HEK293 (cell line): ENCODE data around the gene ZCCHC24.

Source experiments
- CTCF ChIA-PET: fragments of 350-600 bp; formaldehyde crosslinking; extraction: SDS; loops from one replicate; lab custom pipeline; 2021; ENCODE audit warnings: antibody characterized with exemption; lab: Yijun Ruan, JAX
- POLR2A ChIA-PET: fragments of 300-600 bp; formaldehyde crosslinking; extraction: SDS; loops from one replicate; lab custom pipeline; 2020; ENCODE audit warnings: antibody characterized with exemption, inconsistent platforms; lab: Yijun Ruan, JAX
- H3K27ac ChIP-seq: fragments of 200-500 bp; sonication (Bioruptor generic); 2 replicates; pipeline ENCODE4 v1.5.1; 2014; ENCODE audit warnings: low read depth, low read length, control low read depth, inconsistent platforms; ENCODE audit errors: extremely low read depth
- H3K36me3 ChIP-seq, 2 experiments: fragments of 200-500 bp in 1 of 2; sonication (Bioruptor generic) in 1 of 2; 1 replicate in 1 of 2; 2 replicates in 1 of 2; pipeline ENCODE4 v1.5.1; 2014 to 2017; ENCODE audit warnings: inconsistent platforms in 2 of 2, low read length in 2 of 2; ENCODE audit not compliant: control insufficient read depth in 2 of 2, insufficient read depth in 1 of 2
- H3K4me1 ChIP-seq: fragments of 200-500 bp; sonication (Bioruptor generic); 2 replicates; pipeline ENCODE4 v1.5.1; 2014; ENCODE audit warnings: mild to moderate bottlenecking, low read length, inconsistent platforms; ENCODE audit not compliant: control insufficient read depth, insufficient read depth
- H3K4me3 ChIP-seq: 2 replicates; pipeline ENCODE4 v1.5.1; 2011; ENCODE audit warnings: low read depth, mild to moderate bottlenecking, control low read depth, low read length, moderate library complexity
- H3K9me3 ChIP-seq: fragments of 200-500 bp; sonication (Bioruptor generic); 2 replicates; pipeline ENCODE4 v1.5.1; 2014; ENCODE audit warnings: low read depth, low read length, inconsistent platforms; ENCODE audit not compliant: control insufficient read depth, insufficient read depth
- KLF17 ChIP-seq: fragments of 450-650 bp; formaldehyde crosslinking; IDR thresholded peaks from 2 replicates; pipeline ENCODE4 v1.5.1; 2016; ENCODE audit warnings: missing biosample characterization, missing genetic modification characterization
- KLF7 ChIP-seq: fragments of 450-650 bp; formaldehyde crosslinking; IDR thresholded peaks from 2 replicates; pipeline ENCODE4 v1.5.1; 2016; ENCODE audit warnings: missing biosample characterization, missing genetic modification characterization, borderline replicate concordance
- KLF9 ChIP-seq: fragments of 450-650 bp; formaldehyde crosslinking; IDR thresholded peaks from 2 replicates; pipeline ENCODE4 v1.5.1; 2016; ENCODE audit warnings: missing biosample characterization, missing genetic modification characterization, low read depth
- SP7 ChIP-seq: fragments of 450-650 bp; formaldehyde crosslinking; IDR thresholded peaks from 2 replicates; pipeline ENCODE4 v1.5.1; 2016; ENCODE audit warnings: missing biosample characterization, missing genetic modification characterization
- ZBTB17 ChIP-seq: fragments of 450-650 bp; formaldehyde crosslinking; IDR thresholded peaks from 2 replicates; pipeline ENCODE4 v1.5.1; 2016; ENCODE audit warnings: missing biosample characterization, missing genetic modification characterization
- ZBTB26 ChIP-seq: fragments of 450-650 bp; formaldehyde crosslinking; optimal IDR thresholded peaks from 2 replicates; pipeline ENCODE3; 2016; ENCODE audit warnings: missing biosample characterization, mild to moderate bottlenecking, missing genetic modification characterization
- ZBTB48 ChIP-seq: fragments of 450-650 bp; formaldehyde crosslinking; IDR thresholded peaks from 2 replicates; pipeline ENCODE4 v1.5.1; 2016; ENCODE audit warnings: missing biosample characterization, missing genetic modification characterization
- ZBTB8A ChIP-seq: fragments of 450-650 bp; formaldehyde crosslinking; IDR thresholded peaks from 2 replicates; pipeline ENCODE4 v1.5.1; 2016; ENCODE audit warnings: missing biosample characterization, missing genetic modification characterization
- ZNF132 ChIP-seq: fragments of 450-650 bp; formaldehyde crosslinking; IDR thresholded peaks from 2 replicates; pipeline ENCODE4 v1.5.1; 2017; ENCODE audit warnings: missing biosample characterization, missing genetic modification characterization, borderline replicate concordance
- ZNF175 ChIP-seq: fragments of 450-650 bp; formaldehyde crosslinking; IDR thresholded peaks from 2 replicates; pipeline ENCODE4 v1.5.1; 2016; ENCODE audit warnings: missing biosample characterization, missing genetic modification characterization
- ZNF239 ChIP-seq: fragments of 450-650 bp; formaldehyde crosslinking; IDR thresholded peaks from 2 replicates; pipeline ENCODE4 v1.5.1; 2016; ENCODE audit warnings: missing biosample characterization, missing genetic modification characterization
- ZNF416 ChIP-seq: fragments of 450-650 bp; formaldehyde crosslinking; IDR thresholded peaks from 2 replicates; pipeline ENCODE4 v1.5.1; 2016; ENCODE audit warnings: missing biosample characterization, missing genetic modification characterization
- ZNF433 ChIP-seq: fragments of 450-650 bp; formaldehyde crosslinking; IDR thresholded peaks from 2 replicates; pipeline ENCODE4 v1.5.1; 2016; ENCODE audit warnings: missing biosample characterization, missing genetic modification characterization, low read depth
- ZNF629 ChIP-seq: fragments of 450-650 bp; formaldehyde crosslinking; IDR thresholded peaks from 2 replicates; pipeline ENCODE4 v1.5.1; 2017; ENCODE audit warnings: missing biosample characterization, missing genetic modification characterization
- ZNF701 ChIP-seq: fragments of 450-650 bp; formaldehyde crosslinking; IDR thresholded peaks from 2 replicates; pipeline ENCODE4 v1.5.1; 2016; ENCODE audit warnings: missing biosample characterization, missing genetic modification characterization
- ZNF785 ChIP-seq: fragments of 450-650 bp; formaldehyde crosslinking; IDR thresholded peaks from 2 replicates; pipeline ENCODE4 v1.5.1; 2016; ENCODE audit warnings: missing biosample characterization, missing genetic modification characterization
- ZSCAN23 ChIP-seq: fragments of 450-650 bp; formaldehyde crosslinking; IDR thresholded peaks from 2 replicates; pipeline ENCODE4 v1.5.1; 2016; ENCODE audit warnings: missing biosample characterization, missing genetic modification characterization
- TF ChIP-seq, protein P1 (sequence below): fragments of 450-650 bp; formaldehyde crosslinking; IDR thresholded peaks from 2 replicates; pipeline ENCODE4 v1.5.1; 2016; ENCODE audit warnings: missing biosample characterization, missing genetic modification characterization
- TF ChIP-seq, protein P2 (sequence below): fragments of 450-650 bp; formaldehyde crosslinking; IDR thresholded peaks from 2 replicates; pipeline ENCODE4 v1.5.0; 2017; ENCODE audit warnings: missing biosample characterization, missing genetic modification characterization, borderline replicate concordance
- TF ChIP-seq, protein P3 (sequence below): fragments of 450-650 bp; formaldehyde crosslinking; IDR thresholded peaks from 2 replicates; pipeline ENCODE4 v1.5.1; 2017; ENCODE audit warnings: missing biosample characterization, mild to moderate bottlenecking, missing genetic modification characterization, moderate library complexity
- TF ChIP-seq, protein P4 (sequence below): fragments of 450-650 bp; formaldehyde crosslinking; IDR thresholded peaks from 2 replicates; pipeline ENCODE4 v1.5.1; 2016; ENCODE audit warnings: missing biosample characterization, missing genetic modification characterization

The ZCCHC24 gene

DNA sequence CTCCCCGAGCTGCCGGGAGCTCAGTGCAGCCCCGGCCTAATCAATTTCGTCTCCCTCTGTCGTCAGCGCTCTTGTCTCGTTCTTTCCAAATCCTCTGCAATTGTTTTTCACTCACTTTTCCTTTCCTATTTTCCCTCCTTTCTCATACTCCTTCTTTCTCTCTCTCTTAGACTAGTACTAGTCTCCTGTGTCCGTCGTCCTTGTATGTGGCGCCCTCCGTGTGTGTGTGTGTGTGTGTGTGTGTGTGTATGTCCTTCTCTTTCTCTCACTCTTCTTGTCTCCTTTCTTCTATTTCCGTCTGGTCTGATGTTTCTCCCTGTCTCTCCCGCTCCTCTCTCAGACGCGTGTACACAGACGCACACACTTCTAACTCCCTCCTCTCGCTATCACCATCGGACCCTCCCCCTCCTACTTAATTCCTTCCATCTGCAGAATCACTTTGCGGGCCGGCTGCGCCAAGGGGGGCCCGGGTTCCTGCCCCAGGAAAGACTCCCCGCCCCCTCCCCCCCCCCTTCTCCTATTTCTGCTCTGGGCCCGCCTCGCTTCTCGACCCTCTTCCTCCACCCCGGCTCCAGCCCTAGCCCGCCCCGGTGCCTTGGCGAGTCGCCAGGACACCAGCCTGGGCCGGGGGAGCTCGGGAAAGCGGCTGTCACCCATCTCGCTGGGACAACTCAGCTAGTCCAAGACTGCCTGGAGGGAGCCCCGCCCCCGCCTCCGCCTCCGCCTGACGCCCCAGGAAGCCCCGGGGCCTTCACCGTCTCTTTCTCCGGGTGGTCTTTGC is 743 bp upstream of the ZCCHC24 start (continued):
- peak; percentile 92 for TF ChIP-seq KLF17 (tag by site-specific recombination)
- peak; percentile 53 for TF ChIP-seq ZBTB26 (tag by site-specific recombination)
- no peak for TF ChIP-seq ZNF132 (tag by site-specific recombination)
- no peak for TF ChIP-seq ZNF239
- 0 out of 2 replicates have a peak, but pooled peaks have one; percentile 34 for TF ChIP-seq ZNF701 (tag by site-specific recombination)
- peak; percentile 41; the same call in 1 of the 2 replicates for TF ChIP-seq ZBTB48 (tag by site-specific recombination)
- peak; percentile 98 for TF ChIP-seq ZSCAN23 (tag by site-specific recombination)
- TF ChIP-seq ZNF433 (tag by site-specific recombination): no peak
- peak; percentile 90 for TF ChIP-seq ZNF629 (tag by site-specific recombination)
- TF ChIP-seq, protein P1, sequence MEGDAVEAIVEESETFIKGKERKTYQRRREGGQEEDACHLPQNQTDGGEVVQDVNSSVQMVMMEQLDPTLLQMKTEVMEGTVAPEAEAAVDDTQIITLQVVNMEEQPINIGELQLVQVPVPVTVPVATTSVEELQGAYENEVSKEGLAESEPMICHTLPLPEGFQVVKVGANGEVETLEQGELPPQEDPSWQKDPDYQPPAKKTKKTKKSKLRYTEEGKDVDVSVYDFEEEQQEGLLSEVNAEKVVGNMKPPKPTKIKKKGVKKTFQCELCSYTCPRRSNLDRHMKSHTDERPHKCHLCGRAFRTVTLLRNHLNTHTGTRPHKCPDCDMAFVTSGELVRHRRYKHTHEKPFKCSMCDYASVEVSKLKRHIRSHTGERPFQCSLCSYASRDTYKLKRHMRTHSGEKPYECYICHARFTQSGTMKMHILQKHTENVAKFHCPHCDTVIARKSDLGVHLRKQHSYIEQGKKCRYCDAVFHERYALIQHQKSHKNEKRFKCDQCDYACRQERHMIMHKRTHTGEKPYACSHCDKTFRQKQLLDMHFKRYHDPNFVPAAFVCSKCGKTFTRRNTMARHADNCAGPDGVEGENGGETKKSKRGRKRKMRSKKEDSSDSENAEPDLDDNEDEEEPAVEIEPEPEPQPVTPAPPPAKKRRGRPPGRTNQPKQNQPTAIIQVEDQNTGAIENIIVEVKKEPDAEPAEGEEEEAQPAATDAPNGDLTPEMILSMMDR: peak; percentile 55
- TF ChIP-seq SP7 (tag by site-specific recombination): peak; percentile 92
- peak; percentile 92; the same call in 1 of the 2 replicates for TF ChIP-seq KLF7 (tag by site-specific recombination)
- TF ChIP-seq, protein P2, sequence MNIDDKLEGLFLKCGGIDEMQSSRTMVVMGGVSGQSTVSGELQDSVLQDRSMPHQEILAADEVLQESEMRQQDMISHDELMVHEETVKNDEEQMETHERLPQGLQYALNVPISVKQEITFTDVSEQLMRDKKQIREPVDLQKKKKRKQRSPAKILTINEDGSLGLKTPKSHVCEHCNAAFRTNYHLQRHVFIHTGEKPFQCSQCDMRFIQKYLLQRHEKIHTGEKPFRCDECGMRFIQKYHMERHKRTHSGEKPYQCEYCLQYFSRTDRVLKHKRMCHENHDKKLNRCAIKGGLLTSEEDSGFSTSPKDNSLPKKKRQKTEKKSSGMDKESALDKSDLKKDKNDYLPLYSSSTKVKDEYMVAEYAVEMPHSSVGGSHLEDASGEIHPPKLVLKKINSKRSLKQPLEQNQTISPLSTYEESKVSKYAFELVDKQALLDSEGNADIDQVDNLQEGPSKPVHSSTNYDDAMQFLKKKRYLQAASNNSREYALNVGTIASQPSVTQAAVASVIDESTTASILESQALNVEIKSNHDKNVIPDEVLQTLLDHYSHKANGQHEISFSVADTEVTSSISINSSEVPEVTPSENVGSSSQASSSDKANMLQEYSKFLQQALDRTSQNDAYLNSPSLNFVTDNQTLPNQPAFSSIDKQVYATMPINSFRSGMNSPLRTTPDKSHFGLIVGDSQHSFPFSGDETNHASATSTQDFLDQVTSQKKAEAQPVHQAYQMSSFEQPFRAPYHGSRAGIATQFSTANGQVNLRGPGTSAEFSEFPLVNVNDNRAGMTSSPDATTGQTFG (tag by site-specific recombination): no peak
- TF ChIP-seq ZNF785 (tag by site-specific recombination): peak; percentile 58; the same call in 1 of the 2 replicates

- H3K27ac ChIP-seq: peak overlapping the region; percentile 49
- ChIA-PET POLR2A (interaction anchor here (0.9 to 1.8 kb wide), 5 partner anchors 10 to 43 kb away, joined by 3 to 7 read pairs (median 3); no protein-coding TSS in a partner anchor), CTCF (interaction anchor here (0.5 to 1.0 kb wide), 4 partner anchors 24 to 68 kb away, joined by 3 to 5 read pairs (median 3); no protein-coding TSS in a partner anchor)
- no peaks in the 10 kb centered on the region for H3K36me3 ChIP-seq
- no peaks in the 10 kb centered on the region for H3K9me3 ChIP-seq
- H3K4me3 ChIP-seq: peak overlapping the region; percentile 60
- H3K4me1 ChIP-seq: peaks cover 15% of the 10 kb centered on the region
- no peak for TF ChIP-seq ZNF416 (tag by site-specific recombination)
- TF ChIP-seq, protein P3, sequence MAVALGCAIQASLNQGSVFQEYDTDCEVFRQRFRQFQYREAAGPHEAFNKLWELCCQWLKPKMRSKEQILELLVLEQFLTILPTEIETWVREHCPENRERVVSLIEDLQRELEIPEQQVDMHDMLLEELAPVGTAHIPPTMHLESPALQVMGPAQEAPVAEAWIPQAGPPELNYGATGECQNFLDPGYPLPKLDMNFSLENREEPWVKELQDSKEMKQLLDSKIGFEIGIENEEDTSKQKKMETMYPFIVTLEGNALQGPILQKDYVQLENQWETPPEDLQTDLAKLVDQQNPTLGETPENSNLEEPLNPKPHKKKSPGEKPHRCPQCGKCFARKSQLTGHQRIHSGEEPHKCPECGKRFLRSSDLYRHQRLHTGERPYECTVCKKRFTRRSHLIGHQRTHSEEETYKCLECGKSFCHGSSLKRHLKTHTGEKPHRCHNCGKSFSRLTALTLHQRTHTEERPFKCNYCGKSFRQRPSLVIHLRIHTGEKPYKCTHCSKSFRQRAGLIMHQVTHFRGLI (tag by site-specific recombination): peak; percentile 82
- TF ChIP-seq, protein P4, sequence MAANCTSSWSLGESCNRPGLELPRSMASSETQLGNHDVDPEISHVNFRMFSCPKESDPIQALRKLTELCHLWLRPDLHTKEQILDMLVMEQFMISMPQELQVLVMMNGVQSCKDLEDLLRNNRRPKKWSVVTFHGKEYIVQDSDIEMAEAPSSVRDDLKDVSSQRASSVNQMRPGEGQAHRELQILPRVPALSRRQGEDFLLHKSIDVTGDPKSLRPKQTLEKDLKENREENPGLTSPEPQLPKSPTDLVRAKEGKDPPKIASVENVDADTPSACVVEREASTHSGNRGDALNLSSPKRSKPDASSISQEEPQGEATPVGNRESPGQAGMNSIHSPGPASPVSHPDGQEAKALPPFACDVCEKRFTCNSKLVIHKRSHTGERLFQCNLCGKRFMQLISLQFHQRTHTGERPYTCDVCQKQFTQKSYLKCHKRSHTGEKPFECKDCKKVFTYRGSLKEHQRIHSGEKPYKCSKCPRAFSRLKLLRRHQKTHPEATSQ (tag by site-specific recombination): no peak
- TF ChIP-seq, protein P1: no peak
- TF ChIP-seq ZBTB17 (tag by site-specific recombination): peak; percentile 95
- 0 out of 2 replicates have a peak, but pooled peaks have one; percentile 28 for TF ChIP-seq ZBTB8A (tag by site-specific recombination)
- TF ChIP-seq ZNF629 (tag by site-specific recombination): peak; percentile 21; the same call in 1 of the 2 replicates
- TF ChIP-seq KLF9: peak; percentile 73
- no peak for TF ChIP-seq ZNF175 (tag by site-specific recombination)
These were observed 965 bp downstream of the ZCCHC24 start for GRCh38 chr10:79444199-79445119.
